GM23338 (cell line): ENCODE results near the gene MT1F. TPM values are rescaled to one million over a fixed set of nuclear protein-coding genes. Genes with fewer than 3 reads are reported as not detected.

ENCODE experiments used
- ATAC-seq: fragments of 200-7000 bp; cut with Tn5 transposase; 3 replicates; pipeline ENCODE4 v1.9.1; 2020
- DNase-seq: peaks from one replicate; pipeline ENCODE4 v3.0.0-alpha.2; 2015; ENCODE audit warnings: low spot score
- H2AFZ ChIP-seq: fragments of 200-600 bp; sonication (generic); 2 replicates; pipeline ENCODE4 v1.8.0; 2016; ENCODE audit warnings: antibody characterized with exemption, mild to moderate bottlenecking, moderate library complexity
- H3F3A ChIP-seq: fragments of 200-600 bp; sonication (generic); replicated peaks from 2 replicates; pipeline ENCODE4 v1.8.0; 2017; ENCODE audit warnings: antibody characterized with exemption, mixed run types, low read depth
- H3K27ac ChIP-seq: fragments of 200-600 bp; sonication (generic); 2 replicates; pipeline ENCODE4 v1.6.1; 2016; ENCODE audit warnings: low read depth
- H3K27me3 ChIP-seq: fragments of 200-600 bp; sonication (generic); 2 replicates; pipeline ENCODE4 v1.8.0; 2016; ENCODE audit warnings: mild to moderate bottlenecking, mixed run types, moderate library complexity; ENCODE audit not compliant: insufficient read depth
- H3K36me3 ChIP-seq: fragments of 200-600 bp; sonication (generic); 2 replicates; pipeline ENCODE4 v1.8.0; 2016; ENCODE audit warnings: mild to moderate bottlenecking; ENCODE audit not compliant: insufficient read depth
- H3K4me1 ChIP-seq: fragments of 200-600 bp; sonication (generic); 2 replicates; pipeline ENCODE4 v1.8.0; 2016; ENCODE audit warnings: mild to moderate bottlenecking, moderate library complexity; ENCODE audit not compliant: insufficient read depth
- H3K4me2 ChIP-seq: fragments of 200-600 bp; sonication (generic); 2 replicates; pipeline ENCODE4 v1.7.1; 2017; ENCODE audit warnings: mixed run types
- H3K4me3 ChIP-seq: fragments of 200-600 bp; sonication (generic); 2 replicates; pipeline ENCODE4 v1.6.1; 2016; ENCODE audit warnings: mixed run types
- H3K79me2 ChIP-seq: fragments of 200-600 bp; sonication (generic); replicated peaks from 2 replicates; pipeline ENCODE4 v1.8.0; 2017; ENCODE audit warnings: mild to moderate bottlenecking; ENCODE audit not compliant: insufficient read depth
- H3K9me2 ChIP-seq: fragments of 200-600 bp; sonication (generic); 2 replicates; pipeline ENCODE4 v1.8.0; 2017; ENCODE audit not compliant: insufficient read depth
- H4K20me1 ChIP-seq: fragments of 200-600 bp; sonication (generic); replicated peaks from 2 replicates; pipeline ENCODE4 v1.8.0; 2017; ENCODE audit warnings: mild to moderate bottlenecking; ENCODE audit not compliant: insufficient read depth
- H3K27ac Mint-ChIP-seq: 2 replicates; pipeline ENCODE4 v1.8.0; 2020; ENCODE audit warnings: inconsistent platforms, mild to moderate bottlenecking, moderate library complexity, mixed read lengths
- H3K27me3 Mint-ChIP-seq: 3 replicates; pipeline ENCODE4 v1.8.0; 2022; ENCODE audit warnings: low read depth, mild to moderate bottlenecking, moderate library complexity, mixed read lengths, inconsistent platforms; ENCODE audit not compliant: insufficient read depth, poor library complexity
- H3K36me3 Mint-ChIP-seq: 3 replicates; pipeline ENCODE4 v1.8.0; 2021; ENCODE audit warnings: low read depth, mild to moderate bottlenecking, inconsistent platforms, moderate library complexity, mixed read lengths
- H3K4me1 Mint-ChIP-seq: 3 replicates; pipeline ENCODE4 v1.8.0; 2020; ENCODE audit warnings: mild to moderate bottlenecking, inconsistent platforms, mixed read lengths
- H3K4me3 Mint-ChIP-seq: 3 replicates; pipeline ENCODE4 v1.8.0; 2021; ENCODE audit warnings: moderate library complexity, mild to moderate bottlenecking, inconsistent platforms, mixed read lengths
- H3K9me3 Mint-ChIP-seq: 3 replicates; pipeline ENCODE4 v1.8.0; 2020; ENCODE audit warnings: moderate library complexity, mild to moderate bottlenecking, inconsistent platforms, mixed read lengths
- CREB1 ChIP-seq: fragments of 250-450 bp; sonication (Bioruptor Pico); IDR thresholded peaks from 2 replicates; pipeline ENCODE4 v1.5.0; 2020; ENCODE audit warnings: low read depth, mild to moderate bottlenecking, moderate library complexity
- ETS1 ChIP-seq: IDR thresholded peaks from 2 replicates; pipeline ENCODE4 v1.6.1; 2016; ENCODE audit warnings: antibody characterized with exemption
- JUNB ChIP-seq: IDR thresholded peaks from one replicate; pipeline ENCODE4 v1.6.1; 2016; ENCODE audit warnings: antibody characterized with exemption; ENCODE audit not compliant: unreplicated experiment
- REST ChIP-seq: IDR thresholded peaks from one replicate; pipeline ENCODE4 v1.6.1; 2018; ENCODE audit warnings: antibody characterized with exemption; ENCODE audit not compliant: unreplicated experiment
- polyA plus RNA-seq: library from polyadenylated mRNA; unstranded; fragments of >200 nt; fragmentation: Nextera tagmentation; extraction: Ambion mirVana; gene quantifications from 2 replicates; pipeline ENCODE4 v1.2.1, GENCODE V29; 2016
- total RNA-seq: library from RNA; depleted of rRNA; stranded (reverse); fragments of >200 nt; shearing (Covaris generic); gene quantifications from 2 replicates; pipeline ENCODE4 v1.2.3, GENCODE V29; 2014

MT1F gene
- total and polyA plus RNA-seq, 2 experiments from 2014 or later, result 7.4 to 107 TPM

- no peaks in the 10 kb centered on the region for H3K9me2 ChIP-seq
- H3K4me2 ChIP-seq, result peak overlapping the region; percentile 96
- ATAC-seq, result peak; percentile 27
- Mint-ChIP-seq H3K4me3 (peak overlapping the region; percentile 93), H3K36me3 (peaks cover 40% of the 10 kb centered on the region), H3K4me1 (peaks cover 24% of the 10 kb centered on the region), H3K27ac (peak overlapping the region; percentile 43; the same call in 1 of the 2 replicates), H3K27me3 (peaks cover 24% of the 10 kb centered on the region), H3K9me3 (peaks cover 11% of the 10 kb centered on the region; the same call in 2 of the 3 replicates)
- peak overlapping the region; percentile 95 for H2AFZ ChIP-seq
- H3K4me3 ChIP-seq, result peak overlapping the region; percentile 86
- peaks cover 14% of the 10 kb centered on the region for H3K79me2 ChIP-seq
- no peak overlapping the region for H3K27ac ChIP-seq
- H3F3A ChIP-seq, result peaks cover 7% of the 10 kb centered on the region; the same call in 1 of the 2 replicates
- peak; percentile 37 for DNase-seq
- H3K27me3 ChIP-seq, result peaks cover 24% of the 10 kb centered on the region
- no peaks in the 10 kb centered on the region for H3K36me3 ChIP-seq
- H4K20me1 ChIP-seq, result no peaks in the 10 kb centered on the region
- no peak for TF ChIP-seq ETS1
- TF ChIP-seq REST, result no peak
- peaks cover 27% of the 10 kb centered on the region for H3K4me1 ChIP-seq
Observed at GRCh38 chr16:56682703-56683397, 25.1 kb downstream of the MT1F start.

GRCh38 chr16:56683424-56684172, 25.8 kb downstream of the MT1F start:
- no peak overlapping the region for H3K27ac Mint-ChIP-seq
- Histone ChIP-seq H4K20me1 (no peaks in the 10 kb centered on the region), H3K27me3 (peaks cover 24% of the 10 kb centered on the region), H3K4me2 (peak overlapping the region; percentile 96), H3K79me2 (peaks cover 14% of the 10 kb centered on the region), H3K4me3 (peak overlapping the region; percentile 86), H3K4me1 (peaks cover 27% of the 10 kb centered on the region), H3F3A (peaks cover 7% of the 10 kb centered on the region; the same call in 1 of the 2 replicates), H3K9me2 (no peaks in the 10 kb centered on the region), H3K36me3 (no peaks in the 10 kb centered on the region), H2AFZ (no peak overlapping the region), H3K27ac (no peak overlapping the region)
- peaks cover 42% of the 10 kb centered on the region for H3K36me3 Mint-ChIP-seq
- H3K4me1 Mint-ChIP-seq, result peaks cover 24% of the 10 kb centered on the region
- H3K4me3 Mint-ChIP-seq, result peak overlapping the region; percentile 93
- ATAC-seq (peak; percentile 4; the same call in 1 of the 3 replicates), DNase-seq (peak; percentile 33)
- H3K27me3 Mint-ChIP-seq, result peaks cover 26% of the 10 kb centered on the region
- peaks cover 11% of the 10 kb centered on the region; the same call in 2 of the 3 replicates for H3K9me3 Mint-ChIP-seq
- no peak for TF ChIP-seq JUNB
- no peak for TF ChIP-seq CREB1 (CRISPR knock-in tag)
- no peak for TF ChIP-seq REST
